HEK293 (cell line): Measurements from ENCODE around the gene PAM.

Source experiments
- CTCF ChIP-seq: fragments of 450-650 bp; formaldehyde crosslinking; IDR thresholded peaks from 2 replicates; pipeline ENCODE4 v1.5.1; 2016; ENCODE audit warnings: missing biosample characterization, missing genetic modification characterization
- PRDM4 ChIP-seq: fragments of 450-650 bp; formaldehyde crosslinking; IDR thresholded peaks from 2 replicates; pipeline ENCODE4 v1.5.1; 2017; ENCODE audit warnings: missing biosample characterization, missing genetic modification characterization
- REST ChIP-seq: fragments of 450-650 bp; formaldehyde crosslinking; IDR thresholded peaks from 2 replicates; pipeline ENCODE4 v1.5.1; 2016; ENCODE audit warnings: missing biosample characterization, missing genetic modification characterization
- SP7 ChIP-seq: fragments of 450-650 bp; formaldehyde crosslinking; IDR thresholded peaks from 2 replicates; pipeline ENCODE4 v1.5.1; 2016; ENCODE audit warnings: missing biosample characterization, missing genetic modification characterization
- ZBTB1 ChIP-seq: fragments of 450-650 bp; formaldehyde crosslinking; IDR thresholded peaks from 2 replicates; pipeline ENCODE4 v1.5.1; 2016; ENCODE audit warnings: missing biosample characterization, missing genetic modification characterization
- ZNF121 ChIP-seq: fragments of 450-650 bp; formaldehyde crosslinking; IDR thresholded peaks from 2 replicates; pipeline ENCODE4 v1.5.1; 2016; ENCODE audit warnings: missing biosample characterization, missing genetic modification characterization
- ZNF133 ChIP-seq: fragments of 450-650 bp; formaldehyde crosslinking; IDR thresholded peaks from 2 replicates; pipeline ENCODE4 v1.5.1; 2016; ENCODE audit warnings: missing biosample characterization, missing genetic modification characterization
- ZNF366 ChIP-seq: fragments of 450-650 bp; formaldehyde crosslinking; conservative IDR thresholded peaks from 2 replicates; pipeline ENCODE4 v1.5.1; 2016; ENCODE audit warnings: missing biosample characterization, missing genetic modification characterization
- TF ChIP-seq, protein P1 (sequence below): fragments of 450-650 bp; formaldehyde crosslinking; IDR thresholded peaks from 2 replicates; pipeline ENCODE4 v1.5.1; 2016; ENCODE audit warnings: missing biosample characterization, missing genetic modification characterization

- TF ChIP-seq ZNF133 (no peak), ZNF121 (tag by site-specific recombination) (no peak), ZBTB1 (tag by site-specific recombination) (no peak), CTCF (no peak), PRDM4 (tag by site-specific recombination) (no peak), ZNF366 (tag by site-specific recombination) (no peak), REST (tag by site-specific recombination) (no peak), SP7 (tag by site-specific recombination) (no peak)
- TF ChIP-seq, protein P1, sequence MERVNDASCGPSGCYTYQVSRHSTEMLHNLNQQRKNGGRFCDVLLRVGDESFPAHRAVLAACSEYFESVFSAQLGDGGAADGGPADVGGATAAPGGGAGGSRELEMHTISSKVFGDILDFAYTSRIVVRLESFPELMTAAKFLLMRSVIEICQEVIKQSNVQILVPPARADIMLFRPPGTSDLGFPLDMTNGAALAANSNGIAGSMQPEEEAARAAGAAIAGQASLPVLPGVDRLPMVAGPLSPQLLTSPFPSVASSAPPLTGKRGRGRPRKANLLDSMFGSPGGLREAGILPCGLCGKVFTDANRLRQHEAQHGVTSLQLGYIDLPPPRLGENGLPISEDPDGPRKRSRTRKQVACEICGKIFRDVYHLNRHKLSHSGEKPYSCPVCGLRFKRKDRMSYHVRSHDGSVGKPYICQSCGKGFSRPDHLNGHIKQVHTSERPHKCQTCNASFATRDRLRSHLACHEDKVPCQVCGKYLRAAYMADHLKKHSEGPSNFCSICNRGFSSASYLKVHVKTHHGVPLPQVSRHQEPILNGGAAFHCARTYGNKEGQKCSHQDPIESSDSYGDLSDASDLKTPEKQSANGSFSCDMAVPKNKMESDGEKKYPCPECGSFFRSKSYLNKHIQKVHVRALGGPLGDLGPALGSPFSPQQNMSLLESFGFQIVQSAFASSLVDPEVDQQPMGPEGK (tag by site-specific recombination) = no peak
Observed at GRCh38 chr5:102860035-102860434, 104.9 kb downstream of the PAM start.
